NCI-H1930 (cell line): Measurements from ENCODE around the gene TCF7L2.

Experiments
- DNase-seq, 2 experiments: peaks; one replicate each; lab custom pipeline; 2025; lab: John Stamatoyannopoulos, UW

TCF7L2 gene

GRCh38 chr10:113148901-113149300 is 198.9 kb downstream of the TCF7L2 start:
- no peak for DNase-seq

DNA sequence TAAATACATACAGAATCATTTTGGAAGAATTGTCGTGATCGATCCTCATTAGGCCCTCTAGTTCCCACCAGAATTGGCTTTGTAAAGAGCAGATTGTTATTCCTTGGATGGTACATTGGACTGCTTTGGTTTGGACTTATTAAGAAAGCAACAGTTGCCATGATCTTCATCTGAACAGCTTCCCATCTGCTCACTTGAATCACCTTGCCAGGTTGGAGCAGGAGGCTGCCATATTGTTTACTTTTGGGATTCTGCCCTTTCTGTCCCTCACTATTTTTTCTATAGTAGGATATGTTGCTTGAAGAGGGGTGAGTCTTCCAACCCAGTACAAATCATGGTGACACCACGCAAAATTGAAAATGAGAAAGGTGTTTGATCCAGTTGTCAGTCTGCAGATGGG is 199.6 kb downstream of the TCF7L2 start:
- no peak for DNase-seq

- DNase-seq, result no peak
Observed at GRCh38 chr10:113151190-113151666, 201.2 kb downstream of the TCF7L2 start.

DNA sequence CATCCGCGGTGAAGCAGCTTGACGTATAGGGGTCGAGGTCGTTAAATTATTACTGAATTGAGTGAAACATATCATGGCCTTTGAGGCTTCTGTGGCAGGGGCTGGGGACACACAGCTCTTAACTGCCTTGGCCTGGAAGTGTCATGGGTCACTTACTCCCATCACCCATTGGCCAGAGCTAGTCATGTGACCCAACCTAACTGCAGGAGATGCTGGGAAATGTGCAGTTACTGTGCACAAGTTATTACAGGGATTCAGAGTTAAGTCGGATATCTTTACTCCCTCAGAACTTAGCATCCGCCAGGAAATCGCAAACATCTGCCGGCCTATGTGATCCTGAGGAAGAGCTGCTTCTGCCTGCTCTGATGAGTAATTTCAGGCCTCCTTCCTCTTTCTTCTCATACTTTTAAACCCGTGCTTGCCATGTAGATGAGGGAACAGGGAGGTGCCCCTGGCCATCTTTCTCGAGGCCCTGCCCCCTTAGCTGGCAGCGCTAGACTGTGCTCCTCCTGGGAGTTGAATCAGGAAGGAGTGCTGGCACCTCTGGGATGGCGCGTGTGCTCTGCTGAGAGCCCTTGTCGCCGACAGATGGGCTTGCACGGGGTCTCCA is 203.6 kb downstream of the TCF7L2 start:
- DNase-seq, result no peak

GRCh38 chr10:113157441-113157840 is 207.4 kb downstream of the TCF7L2 start:
- no peak for DNase-seq

GRCh38 chr10:113158183-113158582 is 208.1 kb downstream of the TCF7L2 start:
- DNase-seq, result no peak

DNA sequence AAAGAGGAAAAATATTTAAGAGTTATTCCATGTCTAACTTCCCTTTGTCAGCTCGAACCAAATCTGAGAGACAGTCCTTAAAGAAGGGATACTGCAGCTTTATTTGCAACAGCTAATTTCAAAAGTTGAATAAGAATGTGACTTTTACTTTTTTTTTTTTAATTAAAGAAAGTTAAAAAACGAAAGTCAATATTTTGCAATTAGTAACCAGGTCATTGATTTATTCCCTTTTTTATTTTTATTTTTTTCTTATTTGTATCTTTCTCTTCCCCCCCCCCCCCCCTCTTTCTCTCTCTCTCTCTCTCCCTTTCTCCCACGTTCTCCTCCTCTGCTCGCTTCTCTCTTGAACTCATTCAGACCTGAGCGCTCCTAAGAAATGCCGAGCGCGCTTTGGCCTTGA is 209.5 kb downstream of the TCF7L2 start:
- DNase-seq, result no peak

GRCh38 chr10:113160641-113161040 is 210.6 kb downstream of the TCF7L2 start:
- no peak for DNase-seq

GRCh38 chr10:113161066-113161465 is 211.0 kb downstream of the TCF7L2 start:
- no peak for DNase-seq

DNA sequence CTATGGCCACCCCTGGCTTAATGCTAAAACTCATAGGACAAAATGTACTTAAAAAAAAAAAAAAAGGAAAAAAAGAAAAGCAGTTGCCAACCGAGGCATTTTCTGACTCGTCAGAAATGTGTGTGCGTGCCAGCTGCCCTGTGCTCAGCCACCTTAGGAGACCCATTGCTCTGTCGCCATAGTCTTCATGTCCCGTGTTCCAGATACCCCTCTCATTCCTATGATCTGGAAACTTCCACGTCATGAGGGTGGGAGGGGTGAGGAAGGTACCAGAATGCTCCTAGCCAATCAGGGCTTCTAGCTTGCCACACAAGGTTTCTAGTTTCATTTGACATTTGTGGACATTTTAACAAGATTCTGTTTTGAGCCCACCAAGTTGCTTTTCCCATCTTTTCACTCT is 212.9 kb downstream of the TCF7L2 start:
- no peak for DNase-seq

DNA sequence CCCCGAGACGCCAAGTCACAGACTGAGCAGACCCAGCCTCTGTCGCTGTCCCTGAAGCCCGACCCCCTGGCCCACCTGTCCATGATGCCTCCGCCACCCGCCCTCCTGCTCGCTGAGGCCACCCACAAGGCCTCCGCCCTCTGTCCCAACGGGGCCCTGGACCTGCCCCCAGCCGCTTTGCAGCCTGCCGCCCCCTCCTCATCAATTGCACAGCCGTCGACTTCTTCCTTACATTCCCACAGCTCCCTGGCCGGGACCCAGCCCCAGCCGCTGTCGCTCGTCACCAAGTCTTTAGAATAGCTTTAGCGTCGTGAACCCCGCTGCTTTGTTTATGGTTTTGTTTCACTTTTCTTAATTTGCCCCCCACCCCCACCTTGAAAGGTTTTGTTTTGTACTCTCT is 215.6 kb downstream of the TCF7L2 start:
- DNase-seq, result no peak

DNA sequence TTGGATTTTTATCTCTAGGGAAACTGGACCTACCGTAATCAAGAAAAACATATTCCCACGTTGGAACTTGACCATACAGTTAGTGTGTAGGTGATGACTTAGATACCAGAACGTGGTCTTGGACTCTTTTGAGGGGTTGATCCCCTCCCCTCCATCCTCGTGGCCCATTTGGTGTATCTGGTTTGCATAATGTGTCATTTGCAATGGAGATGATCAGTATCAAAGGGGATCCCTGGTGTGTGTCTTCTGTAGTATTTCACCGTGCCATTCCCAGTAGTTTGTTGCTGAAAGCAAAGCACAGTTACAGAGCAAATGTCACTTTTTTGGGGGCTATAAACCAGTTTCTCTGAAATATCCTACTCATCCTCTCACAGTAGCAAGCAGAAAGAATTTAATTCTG is 217.7 kb downstream of the TCF7L2 start:
- DNase-seq, result no peak

GRCh38 chr10:113168584-113168983 is 218.5 kb downstream of the TCF7L2 start:
- no peak for DNase-seq

DNA sequence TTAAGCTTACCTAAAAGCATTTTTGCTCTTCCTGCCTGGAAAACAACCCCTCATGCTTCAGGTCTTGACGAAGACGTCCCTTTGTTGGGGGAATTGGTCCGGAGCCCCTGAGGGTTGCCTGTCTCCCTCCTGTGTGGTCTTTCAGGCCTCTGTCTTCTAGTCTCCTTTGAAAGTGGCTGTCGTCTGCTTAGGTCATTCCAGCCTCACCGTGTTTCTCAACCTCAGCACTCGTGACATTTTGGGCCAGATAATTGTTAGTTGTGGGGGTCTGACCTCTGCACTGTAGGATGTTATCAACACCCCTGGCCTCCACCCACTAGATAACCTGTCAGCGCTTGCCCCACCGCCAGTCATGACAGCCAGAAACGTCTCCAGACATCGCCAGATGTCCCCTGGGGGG is 219.1 kb downstream of the TCF7L2 start:
- DNase-seq, result no peak

DNA sequence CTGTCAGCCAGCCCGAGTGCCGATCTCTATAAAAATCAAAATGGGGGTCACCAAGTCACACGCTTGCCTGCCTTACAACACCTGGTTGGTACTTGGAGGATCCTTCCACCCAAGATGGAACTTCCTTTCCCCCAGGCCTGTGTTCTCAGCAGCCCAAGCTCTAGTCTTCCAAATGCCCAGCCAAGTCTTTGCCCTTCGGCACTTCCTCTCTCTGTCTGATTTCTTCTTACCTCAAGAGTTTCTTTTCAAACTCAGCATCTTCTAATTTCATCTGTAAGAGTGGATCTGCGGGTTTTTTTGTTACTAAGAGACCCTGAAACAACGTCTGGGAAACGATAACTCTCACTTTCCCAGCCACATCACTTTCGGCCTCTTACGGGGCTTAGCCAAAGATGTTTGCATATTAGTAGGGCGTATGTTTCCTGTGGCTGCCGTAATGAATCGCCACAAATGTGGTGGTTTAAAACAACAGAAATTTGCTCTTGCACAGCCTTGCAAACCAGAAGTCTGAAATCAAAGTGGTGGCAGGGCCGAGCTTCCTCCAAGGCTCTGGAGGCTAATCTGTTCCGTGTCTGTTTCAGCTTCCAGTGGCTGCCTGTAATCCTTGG is 219.9 kb downstream of the TCF7L2 start:
- no peak for DNase-seq

- DNase-seq, result no peak
Observed at GRCh38 chr10:113171662-113172061, 221.6 kb downstream of the TCF7L2 start.

- no peak for DNase-seq
Observed at GRCh38 chr10:113175176-113175575, 225.1 kb downstream of the TCF7L2 start.

- no peak for DNase-seq
Observed at GRCh38 chr10:113175756-113176651, 226.0 kb downstream of the TCF7L2 start.

DNA sequence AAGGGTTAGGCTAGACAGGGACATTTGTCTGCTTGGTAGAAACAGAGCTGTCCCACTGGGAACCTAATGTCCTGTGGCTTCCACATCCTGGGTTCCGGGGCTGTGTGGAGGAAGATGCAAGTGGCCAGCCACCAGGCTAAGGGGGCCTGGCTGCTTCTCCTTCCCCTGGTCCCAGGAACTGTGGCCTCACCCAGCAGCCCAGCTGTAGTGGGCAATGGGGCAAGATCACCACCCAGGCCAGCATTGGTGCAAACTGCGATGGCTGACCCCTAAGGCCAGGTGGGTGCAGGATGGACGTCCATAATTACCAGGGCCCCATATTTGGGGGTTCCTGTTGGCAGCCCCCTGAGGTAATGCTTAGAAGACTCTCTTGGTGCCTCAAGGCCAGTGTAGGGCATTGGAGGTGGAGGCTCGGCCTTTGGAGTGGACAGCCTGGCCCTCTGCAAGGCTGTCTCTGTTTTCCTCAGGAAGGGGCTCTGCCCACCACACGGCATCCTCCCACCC is 226.7 kb downstream of the TCF7L2 start:
- DNase-seq, result no peak

GRCh38 chr10:113177156-113177935 is 227.3 kb downstream of the TCF7L2 start:
- DNase-seq, result no peak

DNA sequence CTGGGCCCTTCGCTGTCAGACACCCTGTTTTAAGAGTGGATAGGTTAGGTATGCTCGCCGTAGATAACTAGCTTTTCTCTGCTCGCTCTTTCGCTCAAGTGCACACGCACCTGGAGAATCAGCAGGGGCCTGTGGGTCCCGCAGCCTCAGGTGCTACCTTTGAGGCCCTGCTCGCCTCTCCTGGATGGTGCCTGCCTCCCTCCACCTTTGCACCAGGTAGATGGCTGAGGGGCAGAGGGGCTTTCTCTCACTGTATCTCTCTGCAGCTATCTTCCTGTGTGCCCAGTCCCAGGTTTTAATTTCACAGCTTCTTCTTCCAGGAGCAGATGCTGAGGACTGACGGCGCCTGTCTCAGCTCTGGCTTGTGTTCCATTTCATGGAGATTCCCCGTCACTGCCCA is 227.9 kb downstream of the TCF7L2 start:
- no peak for DNase-seq

GRCh38 chr10:113178771-113179170 is 228.7 kb downstream of the TCF7L2 start:
- DNase-seq, result no peak
